Lower leg skin (tissue), 4 donors: ENCODE results near the gene TMEM132D. TPM values are rescaled to one million over a fixed set of nuclear protein-coding genes. Genes with fewer than 3 reads are reported as not detected.
A peak's percentile ranks its signal among the peaks of the same experiment; 100 is the strongest.

Experiments used
- DNase-seq, 2 donors: peaks; one replicate each; pipeline ENCODE4 v3.0.0-alpha.2; 2019; ENCODE audit warnings: low spot score in 2 of 2
- H3K4me3 ChIP-seq: fragments of 200-600 bp; sonication (generic); 2 replicates; pipeline ENCODE4 v1.5.1; 2017; ENCODE audit warnings: mild to moderate bottlenecking, low read depth; ENCODE audit not compliant: poor library complexity, severe bottlenecking
- CTCF ChIP-seq, 3 donors: fragments of 450-650 bp; IDR thresholded peaks; one replicate each; pipeline ENCODE4 v1.5.1; 2016; ENCODE audit warnings: antibody characterized with exemption in 3 of 3, mild to moderate bottlenecking in 3 of 3, moderate library complexity in 2 of 3
- POLR2A ChIP-seq, 2 donors: fragments of 450-650 bp; IDR thresholded peaks; one replicate each; pipeline ENCODE4 v1.6.1; 2016 to 2017; ENCODE audit warnings: antibody characterized with exemption in 2 of 2, mild to moderate bottlenecking in 1 of 2, moderate library complexity in 1 of 2
- WGBS, 2 donors: methylation state at CpG; one replicate each; pipeline ENCODE4 v1.1.5; 2018; 5-methylcytosine and 5-hydroxymethylcytosine counted together
- intact Hi-C: fragments of 100-400 bp; cut with DNase I; formaldehyde crosslinking; loops from one replicate; pipeline ENCODE4 v1.15.0; 2023; ENCODE audit warnings: low total_unique reads
- total RNA-seq, 4 donors: library from RNA; depleted of rRNA; stranded (reverse); fragments of >200 nt; gene quantifications; one replicate each; pipeline ENCODE4 v1.1.0, GENCODE V29; 2016

The TMEM132D gene
- total RNA-seq, 4 donors from 2014 or later = not detected

GRCh38 chr12:129028844-129029243, 875.0 kb downstream of the TMEM132D start:
- DNase-seq = no peak
- TF ChIP-seq CTCF (IDR thresholded peaks at IDR 0.05) (no peak), POLR2A (IDR thresholded peaks at IDR 0.05) (no peak)
- 40 to 53% methylated on average over 16 of the region's 16 CpGs for WGBS, 2 donors
- H3K4me3 ChIP-seq = no peak overlapping the region
- intact Hi-C loops = no loop called here

- H3K4me3 ChIP-seq = no peak overlapping the region
- 92% methylated on average over 3 of the region's 3 CpGs for WGBS, 2 donors
- TF ChIP-seq POLR2A (IDR thresholded peaks at IDR 0.05) (no peak), CTCF (IDR thresholded peaks at IDR 0.05) (no peak)
- intact Hi-C loops = no loop called here
- DNase-seq = peak in 1 of 2 donors; percentile 14
Observed at GRCh38 chr12:129025055-129025454, 878.8 kb downstream of the TMEM132D start.
